M059J (cell line): ENCODE results near the gene CLEC2B. TPM values are rescaled to one million over a fixed set of nuclear protein-coding genes. Genes with fewer than 3 reads are reported as not detected.
A peak's percentile ranks its signal among the peaks of the same experiment; 100 is the strongest.

ENCODE experiments used
- DNase-seq: peaks from one replicate; pipeline ENCODE4 v3.0.0-alpha.2; 2012; ENCODE audit warnings: low read depth
- total RNA-seq: library from RNA; depleted of rRNA; stranded (reverse); fragments of >200 nt; shearing (Covaris generic); gene quantifications from 2 replicates; pipeline ENCODE4 v1.2.3, GENCODE V29; 2014

Gene CLEC2B
- total RNA-seq, 1 experiment from 2014 or later = 34.4 TPM

DNA sequence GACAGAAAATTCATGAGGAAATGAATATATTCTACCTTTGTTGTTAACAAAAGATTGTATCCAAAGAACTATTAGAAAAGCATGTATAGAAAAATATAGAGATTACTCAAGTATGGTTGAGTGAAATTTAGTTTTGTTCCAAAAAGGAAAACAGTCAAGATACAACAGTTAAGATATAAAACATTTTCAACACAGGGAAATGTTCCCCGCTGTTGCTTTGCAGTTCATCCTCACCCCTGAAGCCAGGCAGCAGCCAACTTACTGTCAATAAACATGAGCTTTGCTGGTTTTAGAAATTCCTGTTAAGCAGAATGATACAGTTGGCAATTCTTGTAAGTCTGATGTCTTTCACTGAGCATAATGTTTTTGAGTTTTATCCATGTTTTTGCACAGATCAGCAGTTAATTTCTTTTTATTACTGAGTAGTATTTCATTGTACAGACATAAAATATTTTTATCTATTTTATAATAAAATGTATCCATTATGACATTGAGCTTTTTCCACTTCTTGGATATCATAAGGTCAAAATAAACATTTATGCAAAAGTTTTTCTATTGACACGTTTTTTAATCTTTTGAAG, 1.2 kb upstream of the CLEC2B start:
- DNase-seq = peak; percentile 33

DNA sequence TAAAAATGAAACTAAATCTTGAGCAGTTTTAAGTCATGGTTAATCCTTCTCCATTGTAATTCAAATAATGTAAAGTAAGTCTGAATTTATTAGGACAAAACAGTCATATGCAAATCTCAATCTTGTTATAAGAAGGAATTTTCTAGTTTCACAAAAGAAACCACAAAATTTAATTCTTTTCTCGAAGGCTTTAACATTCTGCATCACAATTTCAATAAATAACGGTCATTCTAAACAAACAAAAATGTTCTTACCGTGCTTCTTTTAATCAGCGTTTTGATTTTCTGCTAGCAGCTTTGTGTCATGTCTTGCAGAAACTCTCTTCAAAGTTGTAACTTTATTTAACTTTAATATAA, 225 bp downstream of the CLEC2B start:
- no peak for DNase-seq

- DNase-seq = peak; percentile 25
These were observed 798 bp downstream of the CLEC2B start for GRCh38 chr12:9868311-9868801.

- peak; percentile 12 for DNase-seq
These were observed 1.6 kb downstream of the CLEC2B start for GRCh38 chr12:9867531-9867930.

DNA sequence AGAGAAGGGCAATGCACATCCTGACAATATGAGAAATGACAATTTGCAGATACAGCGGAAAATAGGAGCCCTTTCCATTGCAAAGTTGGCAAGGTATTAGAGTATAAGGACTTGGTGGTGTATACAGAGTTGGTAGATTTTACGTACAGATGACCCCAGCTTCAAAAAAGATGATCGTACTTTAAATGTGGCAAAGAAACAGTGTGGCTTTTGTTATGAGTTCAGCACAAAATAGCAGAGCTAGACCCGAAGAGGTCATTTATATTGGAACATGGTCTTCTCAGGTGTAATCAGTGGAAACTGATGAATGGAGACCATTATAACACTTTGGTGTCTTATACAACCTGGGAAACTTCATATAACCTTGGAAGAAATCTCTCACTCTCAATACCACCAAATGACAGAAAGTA, 2.3 kb downstream of the CLEC2B start:
- DNase-seq = peak; percentile 5

GRCh38 chr12:9864913-9865675, 4.1 kb downstream of the CLEC2B start:
- DNase-seq = peak; percentile 12

DNA sequence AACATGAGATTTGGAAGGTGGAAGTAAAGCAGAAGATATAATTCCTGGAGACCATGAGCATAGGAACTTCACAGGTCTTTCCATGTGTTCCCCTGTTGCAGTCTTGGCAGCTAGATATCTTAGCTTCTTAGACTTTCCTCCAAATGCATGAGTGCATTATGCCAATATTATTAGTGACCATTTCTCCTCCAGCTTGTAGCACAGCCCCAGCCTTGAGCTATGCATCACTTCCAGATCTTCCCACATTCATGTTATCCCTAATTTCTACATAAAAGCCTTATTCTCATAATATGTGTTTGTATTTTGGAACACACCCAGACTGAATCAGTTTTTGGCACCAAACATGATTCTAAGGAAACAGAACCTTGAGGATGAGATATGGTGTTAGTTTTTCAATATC, 11.0 kb downstream of the CLEC2B start:
- DNase-seq = no peak

- DNase-seq = no peak
These were observed 12.3 kb downstream of the CLEC2B start for GRCh38 chr12:9856894-9857293.

GRCh38 chr12:9856151-9856550, 13.0 kb downstream of the CLEC2B start:
- DNase-seq = no peak

- DNase-seq = no peak
These were observed 17.2 kb downstream of the CLEC2B start for GRCh38 chr12:9851927-9852326.

- no peak for DNase-seq
These were observed 18.1 kb downstream of the CLEC2B start for GRCh38 chr12:9851050-9851449.

GRCh38 chr12:9848899-9849298, 20.3 kb downstream of the CLEC2B start:
- no peak for DNase-seq

DNA sequence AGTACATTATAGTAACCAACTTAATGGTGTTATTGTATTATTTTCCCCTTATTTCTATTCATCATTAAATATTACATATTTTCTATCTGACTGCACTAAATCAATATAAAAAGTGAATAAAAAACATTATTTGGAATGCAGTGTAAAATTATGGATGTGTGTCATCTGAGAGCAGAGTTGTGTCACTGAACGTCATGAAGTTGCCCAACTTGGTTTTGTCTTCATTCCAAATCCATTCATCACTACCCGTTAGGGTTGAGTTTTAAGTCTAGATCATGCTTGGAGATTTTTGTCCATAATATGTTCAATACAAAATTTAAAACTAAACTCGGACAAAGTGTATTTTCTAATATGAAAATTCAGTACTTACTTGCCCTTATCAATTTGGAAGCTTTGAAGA, 25.7 kb downstream of the CLEC2B start:
- no peak for DNase-seq

- DNase-seq = no peak
These were observed 37.4 kb downstream of the CLEC2B start for GRCh38 chr12:9831720-9832119.

GRCh38 chr12:9829982-9830381, 39.2 kb downstream of the CLEC2B start:
- peak; percentile 43 for DNase-seq

GRCh38 chr12:9829483-9829882, 39.7 kb downstream of the CLEC2B start:
- DNase-seq = no peak

- DNase-seq = no peak
These were observed 41.8 kb downstream of the CLEC2B start, which contains the start of gene KLRF1 for GRCh38 chr12:9827209-9827888. Gene KLRF1 (plus strand): TSS chr12:9827481. CDS start chr12:9827545, 64 bp downstream.

- no peak for DNase-seq
These were observed 48.7 kb downstream of the CLEC2B start for GRCh38 chr12:9820281-9820930.

- peak; percentile 62 for DNase-seq
These were observed 55.0 kb downstream of the CLEC2B start for GRCh38 chr12:9813821-9814798.

- DNase-seq = no peak
These were observed 57.5 kb downstream of the CLEC2B start for GRCh38 chr12:9811621-9812020.

DNA sequence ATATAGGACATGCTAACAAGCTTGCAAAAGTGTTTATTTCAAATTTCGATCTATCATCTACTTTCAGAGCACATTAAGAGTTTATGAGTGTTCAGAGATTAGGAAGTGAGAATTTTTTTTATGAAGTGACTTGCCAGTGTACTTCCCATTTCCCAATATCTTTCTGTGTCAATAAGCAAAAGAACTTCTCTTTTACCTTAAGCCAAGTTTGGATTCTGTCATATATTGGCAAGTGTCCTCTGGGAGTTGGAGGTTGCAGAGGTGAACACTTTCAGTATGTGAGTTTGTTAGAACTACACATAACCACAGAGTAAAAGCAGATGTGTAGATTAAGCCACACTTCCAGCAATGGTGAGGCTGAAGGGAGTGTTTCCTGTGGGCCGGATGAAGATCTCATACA, 58.5 kb downstream of the CLEC2B start:
- no peak for DNase-seq
